ENCODE results near the gene SRRM3. TPM values are rescaled to one million over a fixed set of nuclear protein-coding genes. Genes with fewer than 3 reads are reported as not detected.
"Not testable (repeated sequence)": the region's sequence is repeated elsewhere in the genome, so short reads cannot be mapped to it uniquely, and the experiment has no call there.

SRRM3 gene
- total RNA-seq, 1 experiment from 2014 or later: 1.2 TPM

- not testable (repeated sequence) for H3K36me3 ChIP-seq, H3K27me3 ChIP-seq, H3K9me3 ChIP-seq, H3K4me3 ChIP-seq, DNase-seq
These were observed 89.2 kb downstream of the SRRM3 start for GRCh38 chr7:76290847-76291350.

GRCh38 chr7:76291351-76292212 lies 89.9 kb downstream of the SRRM3 start:
- H3K27me3 ChIP-seq: no peaks in the 10 kb centered on the region
- peak; percentile 88 for DNase-seq
- H3K9me3 ChIP-seq: no peaks in the 10 kb centered on the region
- H3K4me3 ChIP-seq: 0 out of 2 replicates have a peak overlapping the region, but pooled peaks have one; percentile 4
- H3K36me3 ChIP-seq: no peaks in the 10 kb centered on the region

GRCh38 chr7:76292213-76292573 lies 90.5 kb downstream of the SRRM3 start:
- DNase-seq: no peak
- H3K36me3 ChIP-seq: no peaks in the 10 kb centered on the region
- H3K27me3 ChIP-seq: no peaks in the 10 kb centered on the region
- 0 out of 2 replicates have a peak overlapping the region, but pooled peaks have one; percentile 4 for H3K4me3 ChIP-seq
- no peaks in the 10 kb centered on the region for H3K9me3 ChIP-seq

GRCh38 chr7:76292911-76293310 lies 91.2 kb downstream of the SRRM3 start:
- not testable (repeated sequence) for DNase-seq, H3K36me3 ChIP-seq, H3K4me3 ChIP-seq, H3K27me3 ChIP-seq, H3K9me3 ChIP-seq

- no peaks in the 10 kb centered on the region for H3K27me3 ChIP-seq
- no peak for DNase-seq
These were observed 91.8 kb downstream of the SRRM3 start for GRCh38 chr7:76293407-76293901.

GRCh38 chr7:76294344-76295024 lies 92.8 kb downstream of the SRRM3 start:
- Histone ChIP-seq H3K9me3 (no peaks in the 10 kb centered on the region), H3K4me3 (peak overlapping the region; percentile 36), H3K27me3 (no peaks in the 10 kb centered on the region), H3K36me3 (no peaks in the 10 kb centered on the region)
- DNase-seq: peak; percentile 96

More at GRCh38 chr7:76293407-76293901, 91.8 kb downstream of the SRRM3 start:
- Histone ChIP-seq H3K36me3 (no peaks in the 10 kb centered on the region), H3K9me3 (no peaks in the 10 kb centered on the region), H3K4me3 (no peak overlapping the region)

GRCh38 chr7:76296743-76297740 lies 95.3 kb downstream of the SRRM3 start:
- Histone ChIP-seq H3K36me3 (no peaks in the 10 kb centered on the region), H3K27me3 (no peaks in the 10 kb centered on the region), H3K9me3 (no peaks in the 10 kb centered on the region), H3K4me3 (no peak overlapping the region)
- DNase-seq: no peak

GRCh38 chr7:76300166-76300731 lies 98.6 kb downstream of the SRRM3 start:
- Histone ChIP-seq H3K27me3 (no peaks in the 10 kb centered on the region), H3K4me3 (no peak overlapping the region), H3K9me3 (no peaks in the 10 kb centered on the region), H3K36me3 (peaks cover 6% of the 10 kb centered on the region)
- DNase-seq: no peak

GRCh38 chr7:76301000-76301399 lies 99.3 kb downstream of the SRRM3 start:
- Histone ChIP-seq H3K4me3 (no peak overlapping the region), H3K9me3 (no peaks in the 10 kb centered on the region), H3K36me3 (peaks cover 6% of the 10 kb centered on the region), H3K27me3 (no peaks in the 10 kb centered on the region)
- DNase-seq: no peak

GRCh38 chr7:76302347-76303201 lies 100.9 kb downstream of the SRRM3 start, which contains the start of gene HSPB1:
Gene HSPB1 (plus strand): TSS chr7:76302673. CDS start chr7:76302713, 40 bp downstream.
- Histone ChIP-seq H3K4me3 (peak within 1 kb of the TSS; percentile 79), H3K9me3 (no peaks in the 10 kb centered on the region), H3K27me3 (no peaks in the 10 kb centered on the region), H3K36me3 (peaks cover 6% of the 10 kb centered on the region)
- DNase-seq: peak; percentile 83

- no peaks in the 10 kb centered on the region for H3K9me3 ChIP-seq
- H3K36me3 ChIP-seq: peaks cover 6% of the 10 kb centered on the region
- H3K4me3 ChIP-seq: peak overlapping the region; percentile 79
- no peaks in the 10 kb centered on the region for H3K27me3 ChIP-seq
- peak; percentile 90 for DNase-seq
These were observed 101.8 kb downstream of the SRRM3 start for GRCh38 chr7:76303202-76304147.

GRCh38 chr7:76304888-76305375 lies 103.2 kb downstream of the SRRM3 start:
- peak; percentile 73 for DNase-seq
- Histone ChIP-seq H3K36me3 (peaks cover 6% of the 10 kb centered on the region), H3K4me3 (no peak overlapping the region)

GRCh38 chr7:76308874-76309273 lies 107.2 kb downstream of the SRRM3 start:
- H3K27me3 ChIP-seq, DNase-seq, H3K4me3 ChIP-seq, H3K9me3 ChIP-seq, H3K36me3 ChIP-seq: not testable (repeated sequence)

More at GRCh38 chr7:76304888-76305375, 103.2 kb downstream of the SRRM3 start:
- Histone ChIP-seq H3K27me3 (no peaks in the 10 kb centered on the region), H3K9me3 (no peaks in the 10 kb centered on the region)

All from MG63 (cell line).